H1 (cell line): ENCODE data around the gene CCDC148. TPM values are rescaled to one million over a fixed set of nuclear protein-coding genes. Genes with fewer than 3 reads are reported as not detected.
A peak's percentile ranks its signal among the peaks of the same experiment; 100 is the strongest.

Experiments used
- CTCF ChIA-PET: fragments of 300-600 bp; sonication (Branson Sonifier 250); formaldehyde crosslinking; loops from one replicate; lab custom pipeline; 2021; ENCODE audit not compliant: partially characterized antibody; lab: Charles Lee
- POLR2A ChIA-PET: fragments of 300-600 bp; sonication (Branson Sonifier 250); formaldehyde crosslinking; loops from one replicate; lab custom pipeline; 2021; ENCODE audit warnings: inconsistent platforms; ENCODE audit not compliant: partially characterized antibody; lab: Charles Lee
- DNase-seq, 2 experiments: peaks; one replicate each; pipeline versions ENCODE4 v3.0.0 to v3.0.0-alpha.2; 2010 to 2022; ENCODE audit warnings: low spot score in 2 of 2, low read depth in 1 of 2, mixed read lengths in 1 of 2
- FAIRE-seq: peaks from 2 replicates; lab custom pipeline; 2011; peaks lifted over from hg19 to GRCh38; lab: Jason Lieb, UNC
- H2AFZ ChIP-seq: 2 replicates; pipeline ENCODE4 v1.8.1; 2012; ENCODE audit warnings: low read length, inconsistent platforms
- H2AK5ac ChIP-seq: 2 replicates; pipeline ENCODE4 v1.6.1; 2013; ENCODE audit warnings: low read depth, low read length
- H2BK120ac ChIP-seq: replicated peaks from 2 replicates; pipeline ENCODE3; 2013; ENCODE audit warnings: low read depth, low read length, inconsistent platforms
- H2BK12ac ChIP-seq: 2 replicates; pipeline ENCODE4 v1.6.1; 2013; ENCODE audit warnings: low read depth, low read length
- H2BK15ac ChIP-seq: 2 replicates; pipeline ENCODE4 v1.6.1; 2013; ENCODE audit warnings: low read length
- H2BK20ac ChIP-seq: 2 replicates; pipeline ENCODE4 v1.6.1; 2013; ENCODE audit warnings: low read length
- H2BK5ac ChIP-seq: 2 replicates; pipeline ENCODE4 v1.6.1; 2013; ENCODE audit warnings: low read depth, low read length
- H3K14ac ChIP-seq: 2 replicates; pipeline ENCODE4 v1.6.1; 2013; ENCODE audit warnings: inconsistent platforms; ENCODE audit not compliant: insufficient read length
- H3K18ac ChIP-seq: 2 replicates; pipeline ENCODE4 v1.6.1; 2013; ENCODE audit warnings: low read length; ENCODE audit errors: extremely low read depth
- H3K23ac ChIP-seq: 2 replicates; pipeline ENCODE4 v1.6.1; 2013; ENCODE audit warnings: inconsistent platforms; ENCODE audit not compliant: insufficient read length
- H3K23me2 ChIP-seq: 2 replicates; pipeline ENCODE4 v1.6.1; 2013; ENCODE audit warnings: low read depth, low read length
- H3K27ac ChIP-seq: 2 replicates; pipeline ENCODE4 v1.6.1; 2011; ENCODE audit warnings: low read depth, low read length, inconsistent platforms
- H3K27me3 ChIP-seq, 4 experiments: replicated peaks in 1 of 4; 1 replicate in 1 of 4; 2 replicates in 3 of 4; pipeline versions ENCODE4 v1.6.1 to v1.8.1; 2011 to 2013; ENCODE audit warnings: low read length in 3 of 4, mild to moderate bottlenecking in 3 of 4, inconsistent platforms in 2 of 4, mixed read lengths in 2 of 4, moderate library complexity in 1 of 4; ENCODE audit not compliant: control insufficient read depth in 3 of 4, insufficient read depth in 3 of 4; ENCODE audit errors: extremely low read depth in 1 of 4
- H3K36me3 ChIP-seq, 4 experiments: 2 replicates each; pipeline versions ENCODE4 v1.6.1 to v1.8.1; 2011 to 2013; ENCODE audit warnings: mild to moderate bottlenecking in 4 of 4, low read length in 3 of 4, moderate library complexity in 2 of 4, control low read depth in 1 of 4, inconsistent platforms in 1 of 4; ENCODE audit not compliant: insufficient read depth in 4 of 4, control insufficient read depth in 2 of 4
- H3K4ac ChIP-seq: replicated peaks from 2 replicates; pipeline ENCODE3; 2013; ENCODE audit warnings: low read length, low read depth, mixed read lengths, inconsistent platforms; ENCODE audit not compliant: insufficient read length
- H3K4me1 ChIP-seq, 4 experiments: replicated peaks in 1 of 4; 1 replicate in 1 of 4; 2 replicates in 3 of 4; pipeline versions ENCODE4 v1.6.1 to v1.8.1; 2011 to 2013; ENCODE audit warnings: low read length in 3 of 4, inconsistent platforms in 2 of 4, mixed read lengths in 1 of 4; ENCODE audit not compliant: insufficient read depth in 4 of 4, control insufficient read depth in 3 of 4
- H3K4me2 ChIP-seq, 2 experiments: 2 replicates each; pipeline versions ENCODE4 v1.6.1 to v1.8.1; 2011 to 2013; ENCODE audit warnings: low read depth in 2 of 2, low read length in 2 of 2, control low read depth in 1 of 2, inconsistent platforms in 1 of 2, mild to moderate bottlenecking in 1 of 2; ENCODE audit not compliant: insufficient read depth in 1 of 2
- H3K4me3 ChIP-seq, 4 experiments: fragments of 200-600, 300-600 bp in 1 of 4; sonication (generic), shearing (Covaris generic), sonication (Bioruptor Twin) in 1 of 4; 2 replicates each; pipeline versions ENCODE4 v1.5.1 to v1.8.1; 2011 to 2016; ENCODE audit warnings: low read length in 4 of 4, low read depth in 3 of 4, control low read depth in 2 of 4, inconsistent platforms in 2 of 4, mild to moderate bottlenecking in 2 of 4, mixed read lengths in 1 of 4, moderate library complexity in 1 of 4; ENCODE audit not compliant: insufficient read depth in 2 of 4; ENCODE audit errors: extremely low read depth in 1 of 4
- H3K56ac ChIP-seq: replicated peaks from 2 replicates; pipeline ENCODE3; 2013; ENCODE audit warnings: low read depth, mild to moderate bottlenecking, mixed read lengths, low read length, inconsistent platforms; ENCODE audit not compliant: insufficient read length
- H3K79me1 ChIP-seq: 2 replicates; pipeline ENCODE4 v1.6.1; 2013; ENCODE audit warnings: low read depth, low read length, control low read depth
- H3K79me2 ChIP-seq, 2 experiments: 2 replicates each; pipeline versions ENCODE4 v1.6.1 to v1.8.1; 2012 to 2013; ENCODE audit warnings: low read length in 2 of 2, mild to moderate bottlenecking in 2 of 2, inconsistent platforms in 1 of 2; ENCODE audit not compliant: insufficient read depth in 2 of 2, control insufficient read depth in 1 of 2
- H3K9ac ChIP-seq, 4 experiments: replicated peaks in 1 of 4; 1 replicate in 1 of 4; 2 replicates in 3 of 4; pipeline versions ENCODE4 v1.6.1 to v1.8.1; 2011 to 2013; ENCODE audit warnings: low read depth in 3 of 4, low read length in 3 of 4, control low read depth in 2 of 4, mild to moderate bottlenecking in 2 of 4, moderate library complexity in 2 of 4, inconsistent platforms in 1 of 4; ENCODE audit errors: extremely low read depth in 1 of 4
- H3K9me3 ChIP-seq, 2 experiments: 2 replicates each; pipeline versions ENCODE4 v1.6.1 to v1.8.1; 2012 to 2013; ENCODE audit warnings: mild to moderate bottlenecking in 2 of 2, moderate library complexity in 2 of 2, control low read depth in 1 of 2, inconsistent platforms in 1 of 2, low read depth in 1 of 2, low read length in 1 of 2, mixed read lengths in 1 of 2; ENCODE audit not compliant: insufficient read depth in 2 of 2
- H4K20me1 ChIP-seq, 2 experiments: replicated peaks in 1 of 2; 2 replicates each; pipeline versions ENCODE3 to v1.8.1; 2011 to 2013; ENCODE audit warnings: inconsistent platforms in 2 of 2, low read length in 2 of 2, mild to moderate bottlenecking in 1 of 2; ENCODE audit not compliant: insufficient read depth in 2 of 2, control insufficient read depth in 1 of 2
- H4K5ac ChIP-seq: 2 replicates; pipeline ENCODE4 v1.6.1; 2013; ENCODE audit warnings: low read length, low read depth, mixed read lengths, inconsistent platforms; ENCODE audit not compliant: insufficient read length
- H4K8ac ChIP-seq: 2 replicates; pipeline ENCODE4 v1.8.0; 2013; ENCODE audit warnings: mild to moderate bottlenecking, moderate library complexity, low read length, inconsistent platforms; ENCODE audit not compliant: insufficient read depth; ENCODE audit errors: extremely low read depth
- H4K91ac ChIP-seq: replicated peaks from 2 replicates; pipeline ENCODE3; 2013; ENCODE audit warnings: low read length, mixed read lengths, inconsistent platforms; ENCODE audit not compliant: insufficient read length
- CHD1 ChIP-seq: IDR thresholded peaks from 2 replicates; pipeline ENCODE4 v1.6.1; 2012; ENCODE audit warnings: low read depth, low read length, improper control_type of control experiment
- HDAC2 ChIP-seq, 2 experiments: fragments of 300-600 bp in 1 of 2; sonication (generic) in 1 of 2; IDR thresholded peaks; 2 replicates each; pipeline ENCODE4 v1.6.1; 2011 to 2012; ENCODE audit warnings: low read depth in 2 of 2, low read length in 2 of 2, mild to moderate bottlenecking in 2 of 2, moderate library complexity in 2 of 2, borderline replicate concordance in 1 of 2, inconsistent platforms in 1 of 2
- RAD21 ChIP-seq, 2 experiments: IDR thresholded peaks in 1 of 2; conservative IDR thresholded peaks in 1 of 2; 2 replicates each; pipeline ENCODE4 v1.6.1; 2011; ENCODE audit warnings: low read depth in 2 of 2, low read length in 2 of 2, improper control_type of control experiment in 1 of 2, inconsistent platforms in 1 of 2, mild to moderate bottlenecking in 1 of 2, moderate library complexity in 1 of 2
- WGBS, 2 experiments: shearing (Covaris generic) in 1 of 2; methylation state at CpG; one replicate each; pipeline versions ENCODE4 v1.1.6 to v1.1.7; 2013 to 2015; ENCODE audit warnings: low lambda C conversion rate in 2 of 2, mixed read lengths in 2 of 2, inconsistent platforms in 1 of 2, low coverage in 1 of 2, missing lambda C conversion rate in 1 of 2; ENCODE audit not compliant: insufficient replicate concordance in 2 of 2, insufficient coverage in 1 of 2, insufficient read length in 1 of 2; ENCODE audit errors: extremely low coverage in 1 of 2, missing lambda C conversion rate in 1 of 2; 5-methylcytosine and 5-hydroxymethylcytosine counted together
- polyA plus RNA-seq, 7 experiments: library from polyadenylated mRNA; depleted of rRNA in 3 of 7; stranded (reverse) in 5 of 7; unstranded in 2 of 7; fragments of >200 nt in 5 of 7; fragments of 200-250 nt in 2 of 7; gene quantifications; 1 replicate in 5 of 7; 2 replicates in 1 of 7; 4 replicates in 1 of 7; pipeline versions ENCODE4 v1.2.1 to v1.2.3, GENCODE V29; 2011 to 2013; ENCODE audit warnings: missing spikeins in 2 of 7, mixed read lengths in 2 of 7
- total RNA-seq: library from RNA; stranded (reverse); fragmentation: NEBNext Ultra II Directional; extraction: Animal tissue kit (Norgen Biotek cat#: 25700); gene quantifications from 2 replicates; pipeline ENCODE4 v1.2.1, GENCODE V29; 2021
- TF ChIP-seq, protein P1 (sequence below), 3 experiments: IDR thresholded peaks; 1 replicate in 2 of 3; 2 replicates in 1 of 3; pipeline versions ENCODE4 v1.5.1 to v1.6.1; 2011; ENCODE audit warnings: low read length in 3 of 3, mild to moderate bottlenecking in 3 of 3, inconsistent platforms in 2 of 3, low read depth in 1 of 3, moderate library complexity in 1 of 3; ENCODE audit not compliant: insufficient read depth in 1 of 3; ENCODE audit errors: control extremely low read depth in 1 of 3

The CCDC148 gene
- total and polyA plus RNA-seq, 2 of the 8 experiments (the other 6 are each of a cell fraction or from before 2014, with no cell fraction given) = 0.45 to 1.3 TPM

DNA sequence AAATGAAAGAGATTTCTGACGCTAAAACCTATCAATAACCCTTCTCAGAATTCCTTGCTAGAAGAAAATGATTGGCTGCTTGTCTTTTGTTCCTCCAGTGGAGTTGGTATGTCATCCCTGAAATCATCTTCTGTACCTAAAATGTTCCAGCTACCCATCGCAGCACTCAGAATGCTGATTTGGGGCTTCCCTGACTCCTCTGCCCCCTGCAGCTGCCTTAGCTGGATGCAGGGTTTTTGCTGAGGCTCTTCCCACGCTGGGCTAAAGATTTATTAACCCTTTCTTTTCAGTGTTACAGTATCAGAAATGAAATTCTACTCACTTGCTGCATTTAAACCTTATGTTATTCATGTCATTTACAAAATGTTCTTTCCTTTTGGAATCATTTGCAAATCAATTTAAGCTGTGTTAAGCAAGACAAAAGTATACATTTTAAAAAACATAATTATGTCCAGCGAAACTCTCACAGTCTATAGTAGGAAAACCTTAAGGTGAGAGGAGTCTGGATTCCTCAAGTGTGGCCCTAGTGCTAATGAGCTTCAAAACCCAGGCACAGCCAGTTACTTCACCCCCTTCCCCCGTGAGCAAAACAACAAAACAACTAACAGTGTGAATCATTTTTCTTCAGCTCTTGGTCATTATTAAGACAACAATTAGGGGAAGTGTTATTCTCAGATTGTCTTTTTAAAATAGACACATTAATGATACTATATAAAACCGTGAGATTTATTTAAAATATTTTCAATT is 33.0 kb upstream of the CCDC148 start:
- no peaks in the 10 kb centered on the region for H3K23me2 ChIP-seq
- no peak overlapping the region for H3K9ac ChIP-seq
- no peak overlapping the region for H3K14ac ChIP-seq
- H2BK15ac ChIP-seq = no peak overlapping the region
- H2BK5ac ChIP-seq = no peak overlapping the region
- no peak overlapping the region for H2AK5ac ChIP-seq
- no peak overlapping the region for H3K18ac ChIP-seq
- peaks cover 0 to 27% (median 24%) of the 10 kb centered on the region in 4 experiments; a peak in 5 of 7 replicates for H3K4me1 ChIP-seq
- no peak overlapping the region for H4K8ac ChIP-seq
- ChIA-PET CTCF (interaction anchor here (0.7 to 4.9 kb wide), 11 partner anchors 12 to 466 kb away, joined by 3 to 24 read pairs (median 4); no protein-coding TSS in a partner anchor), POLR2A (interaction anchor here (1.0 to 1.2 kb wide), 2 partner anchors 12 to 32 kb away, joined by 3 to 4 read pairs; no protein-coding TSS in a partner anchor)
- WGBS, 2 experiments = 30% methylated on average over 6 of the region's 6 CpGs; no CpG with 5 or more reads in 1 of the 2 experiments
- H2BK120ac ChIP-seq = no peak overlapping the region
- no peak overlapping the region for H3K27ac ChIP-seq
- H3K56ac ChIP-seq = no peak overlapping the region
- H3K9me3 ChIP-seq = no peaks in the 10 kb centered on the region
- DNase-seq (no peak), FAIRE-seq (no peak)
- no peak overlapping the region for H3K4ac ChIP-seq
- H3K79me1 ChIP-seq = peaks cover 2% of the 10 kb centered on the region; the same call in 1 of the 2 replicates
- H3K4me3 ChIP-seq = peak overlapping the region in 1 of 4 experiments; percentile 20; a peak in 1 of 8 replicates
- H2BK12ac ChIP-seq = no peak overlapping the region
- no peak overlapping the region for H2AFZ ChIP-seq
- H3K4me2 ChIP-seq = peak overlapping the region; percentile 6 to 40; a peak in 3 of 4 replicates
- H4K20me1 ChIP-seq = peaks cover 9 to 13% of the 10 kb centered on the region in 2 experiments
- H3K79me2 ChIP-seq = peaks cover 3 to 99% of the 10 kb centered on the region in 2 experiments; a peak in 3 of 4 replicates
- H4K91ac ChIP-seq = no peak overlapping the region
- no peak overlapping the region for H2BK20ac ChIP-seq
- H3K36me3 ChIP-seq = no peaks in the 10 kb centered on the region
- no peak overlapping the region for H3K23ac ChIP-seq
- H3K27me3 ChIP-seq = no peaks in the 10 kb centered on the region
- H4K5ac ChIP-seq = no peak overlapping the region
- TF ChIP-seq HDAC2 (IDR thresholded peaks at IDR 0.05; ENCODE audit: borderline replicate concordance in 1 of 2, low read depth in 2 of 2, low read length in 2 of 2) = peak in 1 of 2 experiments; percentile 32; a peak in 1 of 4 replicates
- TF ChIP-seq CHD1 = no peak
- TF ChIP-seq, protein P1, sequence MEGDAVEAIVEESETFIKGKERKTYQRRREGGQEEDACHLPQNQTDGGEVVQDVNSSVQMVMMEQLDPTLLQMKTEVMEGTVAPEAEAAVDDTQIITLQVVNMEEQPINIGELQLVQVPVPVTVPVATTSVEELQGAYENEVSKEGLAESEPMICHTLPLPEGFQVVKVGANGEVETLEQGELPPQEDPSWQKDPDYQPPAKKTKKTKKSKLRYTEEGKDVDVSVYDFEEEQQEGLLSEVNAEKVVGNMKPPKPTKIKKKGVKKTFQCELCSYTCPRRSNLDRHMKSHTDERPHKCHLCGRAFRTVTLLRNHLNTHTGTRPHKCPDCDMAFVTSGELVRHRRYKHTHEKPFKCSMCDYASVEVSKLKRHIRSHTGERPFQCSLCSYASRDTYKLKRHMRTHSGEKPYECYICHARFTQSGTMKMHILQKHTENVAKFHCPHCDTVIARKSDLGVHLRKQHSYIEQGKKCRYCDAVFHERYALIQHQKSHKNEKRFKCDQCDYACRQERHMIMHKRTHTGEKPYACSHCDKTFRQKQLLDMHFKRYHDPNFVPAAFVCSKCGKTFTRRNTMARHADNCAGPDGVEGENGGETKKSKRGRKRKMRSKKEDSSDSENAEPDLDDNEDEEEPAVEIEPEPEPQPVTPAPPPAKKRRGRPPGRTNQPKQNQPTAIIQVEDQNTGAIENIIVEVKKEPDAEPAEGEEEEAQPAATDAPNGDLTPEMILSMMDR (IDR thresholded peaks at IDR 0.05; ENCODE audit: control extremely low read depth in 1 of 3, insufficient read depth in 1 of 3, low read depth in 1 of 3, low read length in 3 of 3) = peak in 2 of 3 experiments; percentile 6 to 9; a peak in 2 of 4 replicates
- peak in 1 of 2 experiments; percentile 32; a peak in 2 of 4 replicates for TF ChIP-seq RAD21 (IDR thresholded peaks at IDR 0.05 in 1 of 2, conservative IDR thresholded peaks at IDR 0.05 in 1 of 2; ENCODE audit: low read depth in 2 of 2, low read length in 2 of 2)
